Stimulated activated CD8-positive, alpha-beta memory T cell treated with anti-CD3 and anti-CD28 coated beads, Interleukin-4, amount 100 ng/mL, for 24 hours (primary cell): Measurements from ENCODE around the gene HHATL.

Source experiments
- DNase-seq: peaks from one replicate; pipeline ENCODE4 v3.0.0-alpha.2; 2020; ENCODE audit warnings: low read depth

HHATL gene

DNA sequence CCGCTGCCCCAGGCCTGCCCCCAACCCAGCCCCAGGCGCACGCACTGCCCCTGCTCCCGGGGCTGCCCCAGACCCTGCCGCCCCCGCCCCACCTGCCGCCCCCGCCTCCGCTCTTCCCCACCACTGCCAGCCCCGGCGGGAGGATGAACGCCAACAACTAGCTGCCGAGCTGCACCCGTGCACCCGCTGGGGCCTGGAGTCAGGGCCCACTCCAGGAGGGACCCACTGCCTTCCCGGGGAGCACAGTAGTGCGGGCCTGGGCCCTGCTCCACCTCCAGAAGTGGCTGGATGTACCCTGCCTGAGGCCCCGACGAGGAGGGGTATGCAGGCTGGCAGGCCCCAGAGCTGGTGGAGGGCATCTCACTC, 38.2 kb downstream of the HHATL start:
- no peak for DNase-seq

DNA sequence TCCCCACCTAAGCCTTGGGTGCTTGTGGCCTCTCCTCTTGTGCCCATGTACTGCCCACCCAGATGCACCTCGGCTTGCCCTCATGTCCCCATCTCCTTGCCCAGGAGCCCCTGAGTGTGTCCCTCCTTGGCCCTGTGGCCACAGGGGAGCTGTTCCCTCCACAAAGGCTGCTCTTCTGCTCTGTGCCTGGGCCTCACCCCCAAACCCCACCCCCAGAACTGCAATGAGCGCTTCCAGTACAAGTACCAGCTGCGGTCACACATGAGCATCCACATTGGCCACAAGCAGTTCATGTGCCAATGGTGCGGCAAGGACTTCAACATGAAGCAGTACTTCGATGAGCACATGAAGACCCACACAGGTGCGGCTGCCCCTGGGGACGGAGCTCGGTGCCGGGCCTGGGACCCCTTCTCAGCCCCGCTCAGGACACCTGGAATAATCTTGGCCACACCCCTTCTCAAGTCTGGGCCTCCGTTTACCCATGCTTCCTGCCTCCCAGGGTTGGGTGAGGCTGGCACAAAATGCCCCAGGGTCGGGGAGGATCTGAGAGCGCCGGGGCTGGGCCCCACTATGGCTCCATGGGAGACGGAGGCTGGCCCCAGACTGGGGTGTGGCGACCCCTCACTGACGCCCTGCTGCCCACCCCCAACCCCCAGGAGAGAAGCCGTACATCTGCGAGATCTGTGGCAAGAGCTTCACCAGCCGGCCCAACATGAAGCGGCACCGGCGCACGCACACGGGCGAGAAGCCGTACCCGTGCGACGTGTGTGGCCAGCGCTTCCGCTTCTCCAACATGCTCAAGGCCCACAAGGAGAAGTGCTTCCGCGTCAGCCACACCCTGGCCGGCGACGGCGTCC, 38.8 kb downstream of the HHATL start:
- no peak for DNase-seq

DNA sequence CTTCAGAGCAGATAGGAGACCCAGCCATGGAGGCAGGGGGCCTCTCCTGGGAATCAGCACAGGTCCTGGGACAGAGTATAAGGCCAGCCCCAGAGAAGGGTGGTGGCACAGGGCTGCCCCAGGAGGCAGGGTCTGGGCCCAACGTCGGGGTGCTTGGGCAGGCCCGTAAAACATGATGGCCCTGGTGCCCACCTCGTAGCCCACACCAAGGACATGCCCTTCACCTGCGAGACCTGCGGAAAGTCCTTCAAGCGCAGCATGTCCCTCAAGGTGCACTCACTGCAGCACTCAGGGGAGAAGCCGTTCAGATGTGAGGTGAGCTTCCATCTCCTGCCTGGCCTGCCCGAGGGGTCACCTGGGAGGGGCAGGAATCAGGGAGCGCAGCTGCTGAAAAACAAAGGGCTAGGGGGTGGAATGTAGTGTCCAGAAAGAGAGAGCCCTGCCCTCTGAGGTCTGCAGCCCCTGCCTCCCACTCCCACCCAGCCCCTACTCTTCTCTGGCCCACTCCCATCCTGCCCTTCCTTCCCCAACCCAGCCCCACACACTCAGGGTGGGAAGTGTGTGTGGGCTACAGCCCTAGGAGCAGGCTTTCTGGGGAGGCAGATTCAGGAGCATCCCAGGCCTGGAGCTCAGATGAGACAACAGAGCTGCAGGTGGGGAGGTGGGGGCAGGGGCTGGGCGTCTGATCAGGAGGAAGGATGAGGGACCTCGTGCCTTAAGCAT, 39.6 kb downstream of the HHATL start:
- DNase-seq = no peak

DNA sequence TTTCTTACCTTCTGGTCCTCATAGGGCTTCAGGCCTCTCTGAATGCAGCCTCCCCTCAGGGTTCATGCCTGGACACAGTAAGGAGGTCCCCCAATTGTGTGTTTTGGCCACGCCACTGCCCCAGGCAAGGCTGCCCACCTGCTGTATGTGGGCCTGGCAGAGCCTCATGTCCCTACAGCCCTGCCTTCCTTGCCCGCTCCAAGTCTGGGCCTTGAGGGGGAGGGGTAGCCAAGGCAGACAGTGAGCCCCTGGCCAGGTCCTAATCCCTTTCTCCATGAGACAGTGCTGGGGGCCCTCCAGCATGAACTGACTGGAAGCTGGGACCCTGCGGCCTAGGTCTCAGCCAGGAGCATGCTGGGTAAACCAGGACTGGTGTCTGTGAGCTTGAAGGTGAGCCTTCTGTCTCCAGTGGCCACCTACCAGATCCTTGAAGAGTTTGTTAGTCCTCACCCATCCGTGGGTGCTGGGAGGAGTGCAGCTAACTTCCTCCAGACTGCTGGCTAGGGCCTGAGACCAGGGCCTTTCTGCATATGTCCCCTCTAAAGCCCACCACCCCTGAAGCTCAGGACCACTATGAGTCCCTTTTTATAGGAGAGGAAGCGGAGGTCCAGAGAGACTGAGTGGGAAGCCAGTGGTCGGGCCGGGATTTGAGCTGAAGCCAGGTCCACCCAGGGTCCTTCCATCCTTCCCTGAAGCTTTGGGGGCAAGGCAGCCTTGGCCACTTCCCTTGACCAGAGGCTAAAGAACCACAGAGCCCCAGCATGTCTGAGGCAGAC, 40.4 kb downstream of the HHATL start:
- DNase-seq = no peak

DNA sequence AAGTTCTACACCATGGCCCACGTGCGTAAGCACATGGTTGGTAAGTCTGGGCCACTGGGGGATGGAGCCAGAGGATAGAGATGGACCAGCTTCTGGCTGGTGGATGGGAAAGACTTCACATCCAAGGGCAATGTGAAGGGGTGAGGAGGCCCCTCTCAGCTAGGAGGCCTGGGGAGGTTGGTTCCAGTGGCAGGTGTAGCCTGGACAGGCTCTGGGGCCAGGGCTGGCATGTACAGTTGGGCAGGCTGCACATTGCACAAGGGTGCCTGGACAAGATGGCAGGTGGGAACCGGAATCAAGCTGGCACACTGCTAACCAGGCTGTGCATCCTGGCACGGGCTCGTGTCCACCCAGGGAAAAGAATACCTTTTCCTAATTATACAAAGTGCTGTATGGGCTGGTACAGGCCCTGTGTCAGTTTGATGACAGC, 41.0 kb downstream of the HHATL start:
- DNase-seq = no peak

DNA sequence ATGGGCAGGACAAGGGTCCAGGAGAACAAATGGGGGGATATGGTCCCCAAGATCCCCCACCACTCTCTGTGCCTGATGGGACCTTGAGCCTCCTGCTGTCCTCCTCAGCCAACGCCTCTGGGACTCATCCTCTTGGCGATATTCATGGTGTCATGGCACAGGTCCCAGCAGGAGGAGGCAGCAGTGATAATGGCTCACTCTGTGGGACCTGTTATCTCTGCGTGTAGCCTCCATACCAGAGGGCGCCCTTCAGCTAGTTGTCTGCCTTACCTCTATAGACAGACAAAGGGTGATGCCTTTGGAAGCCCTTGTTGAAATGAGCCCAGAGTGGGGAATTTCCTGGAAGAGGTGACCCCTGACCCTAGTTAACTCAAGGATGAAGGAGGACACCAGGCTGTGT, 41.7 kb downstream of the HHATL start:
- no peak for DNase-seq

- no peak for DNase-seq
These were observed 42.4 kb downstream of the HHATL start for GRCh38 chr3:42660131-42660715.

DNA sequence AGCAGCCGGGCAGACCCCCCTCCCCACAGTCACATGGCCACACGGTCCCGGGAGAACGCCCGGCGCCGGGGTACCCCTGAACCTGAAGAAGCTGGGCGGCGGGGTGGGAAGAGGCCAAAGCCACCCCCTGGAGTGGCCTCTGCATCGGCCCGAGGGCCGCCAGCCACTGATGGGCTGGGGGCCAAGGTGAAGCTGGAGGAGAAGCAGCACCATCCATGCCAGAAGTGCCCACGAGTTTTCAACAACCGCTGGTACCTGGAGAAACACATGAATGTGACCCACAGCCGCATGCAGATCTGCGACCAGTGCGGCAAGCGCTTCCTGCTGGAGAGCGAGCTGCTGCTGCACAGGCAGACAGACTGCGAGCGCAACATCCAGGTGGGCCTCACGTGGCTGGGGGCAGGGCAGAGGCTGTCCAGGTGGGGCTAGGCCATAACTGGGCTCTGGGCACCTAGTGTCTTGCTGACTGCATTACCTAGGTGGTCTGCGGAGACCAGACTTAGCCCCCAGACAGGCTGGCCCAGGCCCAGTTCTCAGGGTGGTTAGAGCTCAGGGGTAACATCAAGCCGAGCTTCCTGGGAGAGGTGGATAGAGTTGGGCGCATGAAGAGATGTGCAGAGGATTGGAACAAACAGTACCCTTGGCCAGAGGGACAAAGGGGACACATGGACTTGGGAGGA, 43.0 kb downstream of the HHATL start:
- DNase-seq = no peak

DNA sequence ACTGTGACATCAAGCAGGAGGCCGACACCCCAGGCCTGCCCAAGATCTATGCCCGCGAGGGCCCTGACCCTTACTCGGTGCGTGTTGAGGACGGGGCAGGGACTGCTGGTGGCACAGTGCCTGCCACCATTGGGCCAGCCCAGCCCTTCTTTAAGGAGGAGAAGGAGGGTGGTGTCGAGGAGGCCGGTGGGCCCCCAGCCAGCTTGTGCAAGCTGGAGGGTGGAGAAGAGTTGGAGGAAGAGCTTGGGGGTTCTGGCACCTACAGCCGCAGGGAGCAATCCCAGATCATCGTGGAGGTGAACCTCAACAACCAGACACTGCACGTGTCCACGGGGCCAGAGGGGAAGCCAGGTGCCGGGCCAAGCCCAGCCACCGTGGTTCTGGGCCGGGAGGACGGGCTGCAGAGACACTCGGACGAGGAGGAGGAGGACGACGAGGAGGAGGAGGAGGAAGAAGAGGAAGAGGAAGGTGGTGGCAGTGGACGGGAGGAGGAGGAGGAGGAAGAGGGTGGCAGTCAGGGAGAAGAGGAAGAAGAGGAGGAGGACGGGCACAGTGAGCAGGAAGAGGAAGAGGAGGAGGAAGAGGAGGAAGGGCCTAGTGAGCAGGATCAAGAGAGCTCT, 43.7 kb downstream of the HHATL start:
- no peak for DNase-seq

DNA sequence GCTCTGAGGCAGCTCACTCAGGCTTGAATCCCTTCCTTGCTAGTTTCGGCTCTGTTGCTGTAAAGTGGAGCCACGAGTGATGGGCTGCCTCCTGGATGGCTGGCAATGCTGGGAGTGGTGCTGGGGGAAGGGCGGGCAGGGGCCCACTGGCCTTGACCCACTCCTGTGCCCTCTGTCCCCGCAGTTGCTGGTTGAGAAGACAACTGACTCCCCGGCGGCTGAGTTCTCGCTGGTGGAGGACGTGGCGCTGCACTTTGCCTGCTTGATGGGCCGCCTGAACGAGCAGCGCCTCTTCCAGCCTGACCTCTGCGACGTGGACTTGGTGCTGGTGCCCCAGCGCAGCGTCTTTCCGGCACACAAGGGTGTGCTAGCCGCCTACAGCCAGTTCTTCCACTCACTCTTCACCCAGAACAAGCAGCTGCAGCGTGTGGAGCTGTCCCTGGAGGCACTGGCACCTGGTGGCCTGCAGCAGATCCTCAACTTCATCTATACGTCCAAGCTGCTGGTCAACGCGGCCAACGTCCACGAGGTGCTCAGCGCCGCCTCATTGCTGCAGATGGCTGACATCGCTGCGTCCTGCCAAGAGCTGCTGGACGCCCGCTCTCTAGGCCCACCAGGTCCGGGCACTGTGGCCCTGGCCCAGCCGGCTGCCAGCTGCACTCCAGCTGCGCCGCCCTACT, 44.4 kb downstream of the HHATL start:
- DNase-seq = no peak

- no peak for DNase-seq
These were observed 44.9 kb downstream of the HHATL start for GRCh38 chr3:42657675-42658074.

- no peak for DNase-seq
These were observed 45.7 kb downstream of the HHATL start for GRCh38 chr3:42656680-42657610.

DNA sequence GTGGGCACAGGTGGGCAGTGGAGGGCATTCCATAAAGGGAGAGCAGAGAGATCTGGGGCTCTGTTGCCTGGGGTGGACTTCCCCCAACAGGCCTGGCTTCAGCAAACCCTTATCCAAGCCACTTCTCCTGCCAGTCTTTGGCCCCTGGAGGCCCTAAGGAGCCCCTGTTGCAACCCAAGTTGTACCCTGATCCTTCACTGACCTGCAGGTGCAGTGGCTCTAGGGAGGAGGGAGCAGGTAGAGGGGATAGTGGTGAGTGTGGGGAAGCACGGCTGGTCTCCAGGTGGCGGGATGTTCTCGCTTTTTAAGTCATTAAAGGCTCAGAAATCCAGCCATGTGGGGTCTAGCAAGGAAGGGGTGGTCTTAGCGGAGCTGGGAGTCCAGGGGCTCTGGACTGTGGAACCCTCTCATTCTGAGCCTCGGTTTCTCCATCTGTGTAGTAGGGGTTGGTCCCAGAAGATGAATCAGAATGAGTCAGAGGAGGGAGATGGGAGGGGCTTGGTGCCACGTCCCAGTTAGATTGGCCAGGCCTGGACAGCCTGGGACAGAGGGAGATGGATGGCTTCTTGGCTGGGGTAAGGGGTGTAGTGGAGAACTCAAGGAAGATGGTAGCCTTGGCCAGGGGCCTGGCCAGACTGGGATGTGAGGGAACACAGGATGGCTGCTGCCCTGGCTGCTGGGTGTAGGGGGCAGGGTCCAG, 46.5 kb downstream of the HHATL start:
- no peak for DNase-seq

DNA sequence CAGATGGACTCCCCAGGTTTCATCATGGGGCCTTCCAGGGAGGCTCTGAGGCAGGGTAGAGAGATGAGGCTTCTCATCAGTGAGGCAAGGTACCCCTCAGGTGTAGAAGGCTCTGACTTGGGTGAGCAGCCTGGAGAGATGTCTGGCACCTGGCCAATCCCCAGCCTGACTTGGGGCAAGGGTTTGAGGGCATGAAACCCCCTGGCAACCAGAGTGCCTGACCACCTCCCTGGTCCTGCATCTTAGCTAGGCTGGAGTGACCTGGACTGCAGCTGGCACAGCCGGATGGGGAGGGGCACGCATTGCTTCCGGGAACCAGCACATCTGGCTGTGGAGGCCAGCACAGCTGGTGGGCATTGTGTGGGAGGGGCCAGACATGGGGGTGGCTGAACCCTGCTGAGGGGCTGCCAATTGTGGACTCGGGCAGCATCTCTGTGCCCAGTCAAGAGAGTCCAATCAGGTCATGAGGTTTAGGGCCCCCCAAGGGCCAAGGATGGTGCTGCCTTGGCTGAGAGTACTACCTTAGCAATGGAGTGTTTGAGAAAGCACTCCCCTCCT, 47.2 kb downstream of the HHATL start:
- no peak for DNase-seq

- DNase-seq = no peak
These were observed 48.0 kb downstream of the HHATL start for GRCh38 chr3:42654331-42655201.

GRCh38 chr3:42653560-42654330, 48.9 kb downstream of the HHATL start, which contains the start of gene ZBTB47:
Gene ZBTB47, plus strand, starts transcription at chr3:42653697. Its CDS starts 4,659 bp downstream, at chr3:42658356.
- DNase-seq = no peak

- DNase-seq = no peak
These were observed 49.4 kb downstream of the HHATL start for GRCh38 chr3:42653303-42653559.
